Endothelial cell of umbilical vein (primary cell): ENCODE results near the gene SGPL1. TPM values are rescaled to one million over a fixed set of nuclear protein-coding genes. Genes with fewer than 3 reads are reported as not detected.

ENCODE experiments used
- BruUV-seq: library from RNA; stranded (reverse); fragments of 400-500 nt; replicated peaks from 2 replicates; lab custom pipeline; 2021; lab: Mats Ljungman, UMichigan
- CTCF ChIA-PET: fragments of 300-600, 350-600 bp; sonication (Branson Sonifier 250); formaldehyde crosslinking; loops from one replicate; lab custom pipeline; 2021; ENCODE audit warnings: antibody characterized with exemption, inconsistent platforms; lab: Charles Lee
- POLR2A ChIA-PET: fragments of 300-600, 350-600 bp; sonication (Branson Sonifier 250); formaldehyde crosslinking; loops from one replicate; lab custom pipeline; 2021; ENCODE audit warnings: antibody characterized with exemption, inconsistent platforms; lab: Charles Lee
- DNase-seq: peaks from one replicate; pipeline ENCODE4 v3.0.0-alpha.2; 2011; ENCODE audit warnings: low read depth, low spot score
- FAIRE-seq: peaks from 2 replicates; lab custom pipeline; 2011; peaks lifted over from hg19 to GRCh38; lab: Jason Lieb, UNC
- H2AFZ ChIP-seq: 2 replicates; pipeline ENCODE4 v1.6.0; 2012; ENCODE audit warnings: low read depth, low read length, control low read depth, inconsistent platforms
- H3K27ac ChIP-seq: 2 replicates; pipeline ENCODE4 v1.5.1; 2011; ENCODE audit warnings: low read depth, mild to moderate bottlenecking, control low read depth, low read length, moderate library complexity; ENCODE audit not compliant: insufficient read depth
- H3K27me3 ChIP-seq, 2 experiments: 2 replicates each; pipeline versions ENCODE4 v1.6.0 to v1.6.1; 2011; ENCODE audit warnings: low read length in 2 of 2, mixed read lengths in 1 of 2; ENCODE audit not compliant: control insufficient read depth in 2 of 2, insufficient read depth in 2 of 2
- H3K36me3 ChIP-seq, 2 experiments: 2 replicates in 1 of 2; 3 replicates in 1 of 2; pipeline ENCODE4 v1.5.1; 2011; ENCODE audit warnings: low read length in 2 of 2, mild to moderate bottlenecking in 1 of 2, moderate library complexity in 1 of 2; ENCODE audit not compliant: control insufficient read depth in 2 of 2, insufficient read depth in 2 of 2; ENCODE audit errors: extremely low read depth in 1 of 2
- H3K4me1 ChIP-seq: 3 replicates; pipeline ENCODE4 v1.5.1; 2011; ENCODE audit warnings: mild to moderate bottlenecking, low read length; ENCODE audit not compliant: control insufficient read depth, insufficient read depth; ENCODE audit errors: extremely low read depth
- H3K4me2 ChIP-seq: 2 replicates; pipeline ENCODE4 v1.6.1; 2011; ENCODE audit warnings: low read length, control low read depth, mixed read lengths; ENCODE audit not compliant: insufficient read depth
- H3K4me3 ChIP-seq, 3 experiments: fragments of 200-600 bp in 1 of 3; sonication (generic), shearing (Covaris generic) in 1 of 3; replicated peaks in 1 of 3; 2 replicates each; pipeline ENCODE4 v1.5.1; 2011 to 2016; ENCODE audit warnings: control low read depth in 3 of 3, low read length in 3 of 3, mild to moderate bottlenecking in 2 of 3, inconsistent platforms in 1 of 3, low read depth in 1 of 3, moderate library complexity in 1 of 3; ENCODE audit not compliant: insufficient read depth in 1 of 3
- H3K79me2 ChIP-seq: 2 replicates; pipeline ENCODE4 v1.6.0; 2012; ENCODE audit warnings: low read length, inconsistent platforms; ENCODE audit not compliant: control insufficient read depth, insufficient read depth
- H3K9ac ChIP-seq: replicated peaks from 2 replicates; pipeline ENCODE3; 2011; ENCODE audit warnings: low read length, control low read depth; ENCODE audit not compliant: insufficient read depth; ENCODE audit errors: extremely low read depth
- H3K9me1 ChIP-seq: replicated peaks from 3 replicates; pipeline ENCODE4 v1.6.0; 2011; ENCODE audit warnings: mild to moderate bottlenecking, low read length; ENCODE audit not compliant: control insufficient read depth, insufficient read depth; ENCODE audit errors: extremely low read depth
- H3K9me3 ChIP-seq: replicated peaks from 2 replicates; pipeline ENCODE4 v1.5.1; 2012; ENCODE audit warnings: low read length, inconsistent platforms; ENCODE audit not compliant: control insufficient read depth, insufficient read depth
- H4K20me1 ChIP-seq: replicated peaks from 2 replicates; pipeline ENCODE3; 2011; ENCODE audit warnings: mild to moderate bottlenecking, low read length; ENCODE audit not compliant: control insufficient read depth, insufficient read depth; ENCODE audit errors: extremely low read depth
- CTCF ChIP-seq, 2 donors: IDR thresholded peaks; 1 replicate in 1 of 2; 2 replicates in 1 of 2; pipeline ENCODE4 v1.5.1; 2011; ENCODE audit warnings: low read length in 2 of 2, mild to moderate bottlenecking in 2 of 2, moderate library complexity in 2 of 2, control low read depth in 1 of 2, inconsistent platforms in 1 of 2, low read depth in 1 of 2; ENCODE audit not compliant: insufficient read depth in 1 of 2; ENCODE audit errors: extremely low read depth in 1 of 2
- EZH2 ChIP-seq: IDR thresholded peaks from 2 replicates; pipeline ENCODE4 v1.6.1; 2012; ENCODE audit warnings: borderline replicate concordance, low read depth, mild to moderate bottlenecking, moderate library complexity, low read length, inconsistent platforms; ENCODE audit not compliant: severe bottlenecking
- FOS ChIP-seq: IDR thresholded peaks from 2 replicates; pipeline ENCODE4 v1.6.1; 2011; ENCODE audit warnings: mild to moderate bottlenecking, low read length, moderate library complexity, borderline replicate concordance; ENCODE audit not compliant: insufficient read depth
- GATA2 ChIP-seq: IDR thresholded peaks from 2 replicates; pipeline ENCODE4 v1.7.0; 2011; ENCODE audit warnings: low read depth, mild to moderate bottlenecking, moderate library complexity, mixed read lengths, low read length; ENCODE audit not compliant: insufficient read length, insufficient read depth
- JUN ChIP-seq: IDR thresholded peaks from 2 replicates; pipeline ENCODE4 v1.6.1; 2011; ENCODE audit warnings: borderline replicate concordance, low read depth; ENCODE audit not compliant: insufficient read length, insufficient read depth
- MAX ChIP-seq: IDR thresholded peaks from 2 replicates; pipeline ENCODE4 v1.6.1; 2011; ENCODE audit not compliant: insufficient read depth, insufficient read length
- MYC ChIP-seq: IDR thresholded peaks from one replicate; pipeline ENCODE4 v1.6.1; 2011; ENCODE audit warnings: mild to moderate bottlenecking, low read depth, low read length
- POLR2A ChIP-seq: IDR thresholded peaks from 2 replicates; pipeline ENCODE4 v1.6.1; 2012; ENCODE audit warnings: low read depth, mild to moderate bottlenecking, control low read depth, low read length
- POLR2AphosphoS5 ChIP-seq: IDR thresholded peaks from 2 replicates; pipeline ENCODE4 v1.6.1; 2012; ENCODE audit warnings: low read depth, mild to moderate bottlenecking, control low read depth, low read length, moderate library complexity; ENCODE audit not compliant: insufficient read depth
- dilution Hi-C: fragments of 300-500 bp; cut with MboI; formaldehyde crosslinking; loops from one replicate; pipeline ENCODE4 v1.15.0; 2019; ENCODE audit warnings: low sequenced_read_pairs; ENCODE audit not compliant: extremely low pct_ligation_motif_present
- intact Hi-C: fragments of 100-400 bp; cut with micrococcal nuclease; formaldehyde crosslinking; loops from one replicate; pipeline ENCODE4 v1.10.0; 2022
- polyA plus RNA-seq, 4 experiments: library from polyadenylated mRNA; depleted of rRNA in 3 of 4; stranded (reverse) in 3 of 4; unstranded in 1 of 4; fragments of >200 nt; gene quantifications; 2 replicates each; pipeline versions ENCODE4 v1.2.1 to v1.2.3, GENCODE V29; 2011 to 2012; ENCODE audit warnings: missing spikeins in 1 of 4
- total RNA-seq: library from RNA; stranded (reverse); gene quantifications from 2 replicates; pipeline ENCODE4 v1.2.3, GENCODE V29; 2021

The SGPL1 gene
- total and polyA plus RNA-seq, 2 donors (not counting 3 experiments of a cell fraction or from before 2014, with no cell fraction given): 11.4 to 25.2 TPM

- no peak overlapping the region for H3K27ac ChIP-seq
- BruUV-seq: no TSS peak
- no peaks in the 10 kb centered on the region for H3K9me3 ChIP-seq
- TF ChIP-seq CTCF (IDR thresholded peaks at IDR 0.05; ENCODE audit: extremely low read depth in 1 of 2, insufficient read depth in 1 of 2, low read depth in 1 of 2, low read length in 2 of 2) (no peak), JUN (no peak), POLR2AphosphoS5 (no peak), EZH2 (no peak), FOS (no peak), POLR2A (no peak), GATA2 (no peak), MAX (no peak), MYC (no peak)
- FAIRE-seq (no peak), DNase-seq (no peak)
- H3K9me1 ChIP-seq: no peaks in the 10 kb centered on the region
- no peaks in the 10 kb centered on the region for H3K79me2 ChIP-seq
- peaks cover 2 to 7% of the 10 kb centered on the region in 2 experiments for H3K27me3 ChIP-seq
- no peak overlapping the region for H3K4me3 ChIP-seq
- intact Hi-C loops (no loop called here), dilution Hi-C loops (no loop called here)
- H3K9ac ChIP-seq: no peak overlapping the region
- ChIA-PET POLR2A (no interaction called here), CTCF (no interaction called here)
- no peaks in the 10 kb centered on the region for H3K36me3 ChIP-seq
- H3K4me1 ChIP-seq: peaks cover 7% of the 10 kb centered on the region
- H4K20me1 ChIP-seq: no peaks in the 10 kb centered on the region
- no peak overlapping the region for H3K4me2 ChIP-seq
- H2AFZ ChIP-seq: no peak overlapping the region
Observed at GRCh38 chr10:70896551-70896950, 80.8 kb downstream of the SGPL1 start.
